A172 (cell line): ENCODE results near the gene TMOD2. TPM values are rescaled to one million over a fixed set of nuclear protein-coding genes. Genes with fewer than 3 reads are reported as not detected.

ENCODE experiments used
- DNase-seq: peaks from one replicate; pipeline ENCODE4 v3.0.0-alpha.2; 2015; ENCODE audit warnings: low spot score
- total RNA-seq: library from RNA; depleted of rRNA; stranded (reverse); fragments of >200 nt; shearing (Covaris generic); gene quantifications from 2 replicates; pipeline ENCODE4 v1.2.3, GENCODE V29; 2014; rRNA removed

Gene TMOD2
- total RNA-seq, 1 experiment from 2014 or later, result 7.9 TPM

GRCh38 chr15:51855612-51856011, 104.2 kb downstream of the TMOD2 start:
- no peak for DNase-seq

GRCh38 chr15:51856714-51857380, 105.5 kb downstream of the TMOD2 start:
- DNase-seq, result no peak

GRCh38 chr15:51861557-51862359, 110.4 kb downstream of the TMOD2 start:
- no peak for DNase-seq

- no peak for DNase-seq
Measured at GRCh38 chr15:51863131-51863530, 111.7 kb downstream of the TMOD2 start.

GRCh38 chr15:51864408-51865056, 113.1 kb downstream of the TMOD2 start:
- DNase-seq, result no peak

GRCh38 chr15:51865317-51865716, 113.9 kb downstream of the TMOD2 start:
- no peak for DNase-seq

Other genes starting within 250 kb of the TMOD2 start
- gene DMXL2, start 128.8 kb upstream of the TMOD2 start, total RNA-seq, result 19.7 and 23.4 TPM in 2 replicates
- gene SCG3, start 70.1 kb upstream of the TMOD2 start, total RNA-seq, result not detected in 2 replicates
- 25.9 and 27.3 TPM in 2 replicates for gene LYSMD2, start 13.9 kb upstream of the TMOD2 start, total RNA-seq
- 46.5 and 54.7 TPM in 2 replicates for gene TMOD3, start 78.1 kb downstream of the TMOD2 start, total RNA-seq
- 36.7 and 48.4 TPM in 2 replicates for gene LEO1, start 220.2 kb downstream of the TMOD2 start, total RNA-seq